HEK293 (cell line): ENCODE measurements around the gene TMEM141.
"Not testable (repeated sequence)": the region's sequence is repeated elsewhere in the genome, so short reads cannot be mapped to it uniquely, and the experiment has no call there.

Experiments
- CTCF ChIA-PET: fragments of 350-600 bp; formaldehyde crosslinking; extraction: SDS; loops from one replicate; lab custom pipeline; 2021; ENCODE audit warnings: antibody characterized with exemption; lab: Yijun Ruan, JAX
- POLR2A ChIA-PET: fragments of 300-600 bp; formaldehyde crosslinking; extraction: SDS; loops from one replicate; lab custom pipeline; 2020; ENCODE audit warnings: antibody characterized with exemption, inconsistent platforms; lab: Yijun Ruan, JAX
- H3K27ac ChIP-seq: fragments of 200-500 bp; sonication (Bioruptor generic); 2 replicates; pipeline ENCODE4 v1.5.1; 2014; ENCODE audit warnings: low read depth, low read length, control low read depth, inconsistent platforms; ENCODE audit errors: extremely low read depth
- H3K36me3 ChIP-seq, 2 experiments: fragments of 200-500 bp in 1 of 2; sonication (Bioruptor generic) in 1 of 2; 1 replicate in 1 of 2; 2 replicates in 1 of 2; pipeline ENCODE4 v1.5.1; 2014 to 2017; ENCODE audit warnings: inconsistent platforms in 2 of 2, low read length in 2 of 2; ENCODE audit not compliant: control insufficient read depth in 2 of 2, insufficient read depth in 1 of 2
- H3K4me1 ChIP-seq: fragments of 200-500 bp; sonication (Bioruptor generic); 2 replicates; pipeline ENCODE4 v1.5.1; 2014; ENCODE audit warnings: mild to moderate bottlenecking, low read length, inconsistent platforms; ENCODE audit not compliant: control insufficient read depth, insufficient read depth
- H3K4me3 ChIP-seq: 2 replicates; pipeline ENCODE4 v1.5.1; 2011; ENCODE audit warnings: low read depth, mild to moderate bottlenecking, control low read depth, low read length, moderate library complexity
- H3K9me3 ChIP-seq: fragments of 200-500 bp; sonication (Bioruptor generic); 2 replicates; pipeline ENCODE4 v1.5.1; 2014; ENCODE audit warnings: low read depth, low read length, inconsistent platforms; ENCODE audit not compliant: control insufficient read depth, insufficient read depth
- GLIS1 ChIP-seq: fragments of 450-650 bp; formaldehyde crosslinking; IDR thresholded peaks from 2 replicates; pipeline ENCODE4 v1.5.1; 2016; ENCODE audit warnings: missing biosample characterization, missing genetic modification characterization
- KLF1 ChIP-seq: fragments of 450-650 bp; formaldehyde crosslinking; IDR thresholded peaks from 2 replicates; pipeline ENCODE4 v1.5.1; 2016; ENCODE audit warnings: missing biosample characterization, missing genetic modification characterization
- KLF7 ChIP-seq: fragments of 450-650 bp; formaldehyde crosslinking; IDR thresholded peaks from 2 replicates; pipeline ENCODE4 v1.5.1; 2016; ENCODE audit warnings: missing biosample characterization, missing genetic modification characterization, borderline replicate concordance
- KLF8 ChIP-seq: fragments of 450-650 bp; formaldehyde crosslinking; IDR thresholded peaks from 2 replicates; pipeline ENCODE4 v1.5.1; 2016; ENCODE audit warnings: missing biosample characterization, missing genetic modification characterization
- ZBTB21 ChIP-seq: fragments of 450-650 bp; formaldehyde crosslinking; IDR thresholded peaks from 2 replicates; pipeline ENCODE4 v1.5.1; 2017; ENCODE audit warnings: missing biosample characterization, missing genetic modification characterization
- ZFP69B ChIP-seq: fragments of 450-650 bp; formaldehyde crosslinking; IDR thresholded peaks from 2 replicates; pipeline ENCODE4 v1.5.1; 2016; ENCODE audit warnings: missing biosample characterization, missing genetic modification characterization
- ZIC2 ChIP-seq: fragments of 450-650 bp; formaldehyde crosslinking; IDR thresholded peaks from 2 replicates; pipeline ENCODE4 v1.5.1; 2016; ENCODE audit warnings: missing biosample characterization, missing genetic modification characterization
- ZNF248 ChIP-seq: fragments of 450-650 bp; formaldehyde crosslinking; IDR thresholded peaks from 2 replicates; pipeline ENCODE4 v1.5.1; 2017; ENCODE audit warnings: missing biosample characterization, missing genetic modification characterization
- ZNF394 ChIP-seq: fragments of 450-650 bp; formaldehyde crosslinking; IDR thresholded peaks from 2 replicates; pipeline ENCODE4 v1.5.1; 2016; ENCODE audit warnings: missing biosample characterization, missing genetic modification characterization, mild to moderate bottlenecking, moderate library complexity, borderline replicate concordance
- ZNF416 ChIP-seq: fragments of 450-650 bp; formaldehyde crosslinking; IDR thresholded peaks from 2 replicates; pipeline ENCODE4 v1.5.1; 2016; ENCODE audit warnings: missing biosample characterization, missing genetic modification characterization
- ZNF530 ChIP-seq: fragments of 450-650 bp; formaldehyde crosslinking; IDR thresholded peaks from 2 replicates; pipeline ENCODE4 v1.5.1; 2016; ENCODE audit warnings: low read depth, missing biosample characterization, missing genetic modification characterization
- ZNF600 ChIP-seq: fragments of 450-650 bp; formaldehyde crosslinking; IDR thresholded peaks from 2 replicates; pipeline ENCODE4 v1.5.1; 2016; ENCODE audit warnings: missing biosample characterization, missing genetic modification characterization
- TF ChIP-seq, protein P1 (sequence below): fragments of 450-650 bp; formaldehyde crosslinking; IDR thresholded peaks from 2 replicates; pipeline ENCODE4 v1.5.1; 2016; ENCODE audit warnings: missing biosample characterization, missing genetic modification characterization
- TF ChIP-seq, protein P2 (sequence below): fragments of 450-650 bp; formaldehyde crosslinking; IDR thresholded peaks from 2 replicates; pipeline ENCODE4 v1.5.1; 2016; ENCODE audit warnings: missing biosample characterization, missing genetic modification characterization
- TF ChIP-seq, protein P3 (sequence below): fragments of 450-650 bp; formaldehyde crosslinking; IDR thresholded peaks from 2 replicates; pipeline ENCODE4 v1.5.1; 2016; ENCODE audit warnings: missing biosample characterization, missing genetic modification characterization

Gene TMEM141

DNA sequence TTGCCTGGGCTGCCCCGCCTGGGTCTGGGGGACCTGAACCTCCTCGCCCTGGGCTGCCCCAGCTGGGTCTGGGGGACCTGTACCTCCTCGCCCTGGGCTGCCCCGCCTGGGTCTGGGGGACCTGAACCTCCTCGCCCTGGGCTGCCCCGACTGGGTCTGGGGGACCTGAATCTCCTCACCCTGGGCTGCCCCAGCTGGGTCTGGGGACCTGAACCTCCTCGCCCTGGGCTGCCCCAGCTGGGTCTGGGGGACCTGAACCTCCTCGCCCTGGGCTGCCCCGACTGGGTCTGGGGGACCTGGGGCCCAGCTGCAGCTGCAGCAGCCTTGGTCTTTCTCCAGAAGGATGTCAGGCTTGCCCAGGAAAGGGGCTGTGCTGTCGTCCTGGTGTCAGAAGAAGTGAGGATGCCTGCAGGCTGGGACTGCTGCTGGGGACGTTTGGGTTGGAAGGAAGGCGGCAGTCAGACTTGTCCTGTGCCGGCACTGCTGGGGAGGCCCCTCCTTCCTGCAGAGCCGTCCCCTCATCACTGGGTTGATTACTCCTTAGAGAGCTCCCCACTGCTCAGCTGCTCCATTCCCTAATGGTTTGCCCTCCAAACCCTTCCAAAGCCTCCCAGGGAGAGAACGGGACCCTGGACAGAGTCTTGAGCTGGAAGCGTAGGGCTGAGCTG is 42.4 kb downstream of the TMEM141 start:
- not testable (repeated sequence) for H3K4me1 ChIP-seq, H3K27ac ChIP-seq, H3K9me3 ChIP-seq, H3K4me3 ChIP-seq
- ChIA-PET POLR2A (interaction anchor here (1.4 kb wide), 1 partner anchor 25 kb away, joined by 3 read pairs; no protein-coding TSS in a partner anchor), CTCF (interaction anchor here (0.6 to 1.1 kb wide), 4 partner anchors 9 to 45 kb away, joined by 3 to 4 read pairs (median 3); partner anchors contain the start of gene AJM1)
- TF ChIP-seq GLIS1 (tag by site-specific recombination) (peak; percentile 31; the same call in 1 of the 2 replicates), ZNF600 (tag by site-specific recombination) (peak; percentile 89), ZIC2 (tag by site-specific recombination) (peak; percentile 34), ZNF394 (tag by site-specific recombination) (peak; percentile 53; the same call in 1 of the 2 replicates)
- TF ChIP-seq, protein P1, sequence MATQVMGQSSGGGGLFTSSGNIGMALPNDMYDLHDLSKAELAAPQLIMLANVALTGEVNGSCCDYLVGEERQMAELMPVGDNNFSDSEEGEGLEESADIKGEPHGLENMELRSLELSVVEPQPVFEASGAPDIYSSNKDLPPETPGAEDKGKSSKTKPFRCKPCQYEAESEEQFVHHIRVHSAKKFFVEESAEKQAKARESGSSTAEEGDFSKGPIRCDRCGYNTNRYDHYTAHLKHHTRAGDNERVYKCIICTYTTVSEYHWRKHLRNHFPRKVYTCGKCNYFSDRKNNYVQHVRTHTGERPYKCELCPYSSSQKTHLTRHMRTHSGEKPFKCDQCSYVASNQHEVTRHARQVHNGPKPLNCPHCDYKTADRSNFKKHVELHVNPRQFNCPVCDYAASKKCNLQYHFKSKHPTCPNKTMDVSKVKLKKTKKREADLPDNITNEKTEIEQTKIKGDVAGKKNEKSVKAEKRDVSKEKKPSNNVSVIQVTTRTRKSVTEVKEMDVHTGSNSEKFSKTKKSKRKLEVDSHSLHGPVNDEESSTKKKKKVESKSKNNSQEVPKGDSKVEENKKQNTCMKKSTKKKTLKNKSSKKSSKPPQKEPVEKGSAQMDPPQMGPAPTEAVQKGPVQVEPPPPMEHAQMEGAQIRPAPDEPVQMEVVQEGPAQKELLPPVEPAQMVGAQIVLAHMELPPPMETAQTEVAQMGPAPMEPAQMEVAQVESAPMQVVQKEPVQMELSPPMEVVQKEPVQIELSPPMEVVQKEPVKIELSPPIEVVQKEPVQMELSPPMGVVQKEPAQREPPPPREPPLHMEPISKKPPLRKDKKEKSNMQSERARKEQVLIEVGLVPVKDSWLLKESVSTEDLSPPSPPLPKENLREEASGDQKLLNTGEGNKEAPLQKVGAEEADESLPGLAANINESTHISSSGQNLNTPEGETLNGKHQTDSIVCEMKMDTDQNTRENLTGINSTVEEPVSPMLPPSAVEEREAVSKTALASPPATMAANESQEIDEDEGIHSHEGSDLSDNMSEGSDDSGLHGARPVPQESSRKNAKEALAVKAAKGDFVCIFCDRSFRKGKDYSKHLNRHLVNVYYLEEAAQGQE, result peak; percentile 75
- H3K36me3 ChIP-seq, result peaks cover 0 to 67% of the 10 kb centered on the region in 2 experiments; a peak in 2 of 3 replicates

DNA sequence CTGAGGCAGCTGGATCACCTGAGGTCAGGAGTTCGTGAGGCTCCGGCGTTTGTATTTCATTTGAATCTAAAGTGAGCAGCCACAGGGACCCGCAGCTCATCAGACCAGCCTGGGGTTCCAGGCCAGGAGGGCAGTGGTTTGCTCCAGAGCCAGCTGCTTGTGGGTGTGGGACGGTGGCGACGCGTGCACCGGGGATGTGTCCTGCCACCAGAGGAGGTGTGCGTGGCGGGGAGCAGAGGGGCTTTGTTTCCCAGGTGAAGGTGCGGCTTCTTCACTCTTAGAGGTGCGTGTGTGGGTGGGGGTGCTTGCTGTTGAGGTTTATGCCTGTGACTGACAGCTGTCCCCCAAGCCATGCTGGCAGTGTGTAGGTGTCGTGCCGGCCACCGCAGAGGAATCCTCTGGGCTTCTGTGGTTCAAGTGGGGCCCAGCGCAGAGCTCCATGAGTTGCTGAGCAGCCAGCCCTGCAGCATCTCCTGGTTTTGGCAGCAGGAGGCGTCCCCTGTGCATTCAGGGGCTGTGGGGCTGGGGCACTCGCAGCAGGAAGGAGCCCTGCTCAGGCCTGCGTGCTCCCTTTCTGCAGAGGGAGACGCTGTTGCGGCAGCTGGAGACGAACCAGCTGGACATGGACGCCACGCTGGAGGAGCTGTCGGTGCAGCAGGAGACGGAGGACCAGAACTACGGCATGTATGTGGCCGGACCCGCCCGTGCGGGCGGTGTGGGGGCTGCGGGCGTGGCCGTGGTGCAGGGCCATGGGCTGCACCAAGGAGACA is 44.2 kb downstream of the TMEM141 start:
- ChIA-PET POLR2A (interaction anchor here (0.6 to 1.7 kb wide), 6 partner anchors 12 to 283 kb away, joined by 3 to 7 read pairs (median 4); partner anchors contain the start of gene RABL6), CTCF (interaction anchor here (1.1 to 1.8 kb wide), 4 partner anchors 43 to 200 kb away, joined by 3 to 7 read pairs (median 6); no protein-coding TSS in a partner anchor)
- Histone ChIP-seq H3K9me3 (no peaks in the 10 kb centered on the region), H3K36me3 (peaks cover 0 to 66% of the 10 kb centered on the region in 2 experiments; a peak in 2 of 3 replicates), H3K27ac (no peak overlapping the region), H3K4me3 (no peak overlapping the region), H3K4me1 (no peaks in the 10 kb centered on the region)
- TF ChIP-seq KLF8 (tag by site-specific recombination) (peak; percentile 86; the same call in 1 of the 2 replicates), ZFP69B (0 out of 2 replicates have a peak, but pooled peaks have one; percentile 14), ZNF416 (tag by site-specific recombination) (no peak), KLF7 (tag by site-specific recombination) (0 out of 2 replicates have a peak, but pooled peaks have one; percentile 19), ZNF600 (tag by site-specific recombination) (0 out of 2 replicates have a peak, but pooled peaks have one; percentile 34), ZNF248 (tag by site-specific recombination) (no peak), ZNF530 (tag by site-specific recombination) (no peak), ZBTB21 (tag by site-specific recombination) (no peak), KLF1 (tag by site-specific recombination) (peak; percentile 97)
- TF ChIP-seq, protein P2, sequence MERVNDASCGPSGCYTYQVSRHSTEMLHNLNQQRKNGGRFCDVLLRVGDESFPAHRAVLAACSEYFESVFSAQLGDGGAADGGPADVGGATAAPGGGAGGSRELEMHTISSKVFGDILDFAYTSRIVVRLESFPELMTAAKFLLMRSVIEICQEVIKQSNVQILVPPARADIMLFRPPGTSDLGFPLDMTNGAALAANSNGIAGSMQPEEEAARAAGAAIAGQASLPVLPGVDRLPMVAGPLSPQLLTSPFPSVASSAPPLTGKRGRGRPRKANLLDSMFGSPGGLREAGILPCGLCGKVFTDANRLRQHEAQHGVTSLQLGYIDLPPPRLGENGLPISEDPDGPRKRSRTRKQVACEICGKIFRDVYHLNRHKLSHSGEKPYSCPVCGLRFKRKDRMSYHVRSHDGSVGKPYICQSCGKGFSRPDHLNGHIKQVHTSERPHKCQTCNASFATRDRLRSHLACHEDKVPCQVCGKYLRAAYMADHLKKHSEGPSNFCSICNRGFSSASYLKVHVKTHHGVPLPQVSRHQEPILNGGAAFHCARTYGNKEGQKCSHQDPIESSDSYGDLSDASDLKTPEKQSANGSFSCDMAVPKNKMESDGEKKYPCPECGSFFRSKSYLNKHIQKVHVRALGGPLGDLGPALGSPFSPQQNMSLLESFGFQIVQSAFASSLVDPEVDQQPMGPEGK, result 0 out of 2 replicates have a peak, but pooled peaks have one; percentile 39
- TF ChIP-seq, protein P3, sequence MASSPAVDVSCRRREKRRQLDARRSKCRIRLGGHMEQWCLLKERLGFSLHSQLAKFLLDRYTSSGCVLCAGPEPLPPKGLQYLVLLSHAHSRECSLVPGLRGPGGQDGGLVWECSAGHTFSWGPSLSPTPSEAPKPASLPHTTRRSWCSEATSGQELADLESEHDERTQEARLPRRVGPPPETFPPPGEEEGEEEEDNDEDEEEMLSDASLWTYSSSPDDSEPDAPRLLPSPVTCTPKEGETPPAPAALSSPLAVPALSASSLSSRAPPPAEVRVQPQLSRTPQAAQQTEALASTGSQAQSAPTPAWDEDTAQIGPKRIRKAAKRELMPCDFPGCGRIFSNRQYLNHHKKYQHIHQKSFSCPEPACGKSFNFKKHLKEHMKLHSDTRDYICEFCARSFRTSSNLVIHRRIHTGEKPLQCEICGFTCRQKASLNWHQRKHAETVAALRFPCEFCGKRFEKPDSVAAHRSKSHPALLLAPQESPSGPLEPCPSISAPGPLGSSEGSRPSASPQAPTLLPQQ (tag by site-specific recombination), result 0 out of 2 replicates have a peak, but pooled peaks have one; percentile 25
